Neural cell (in vitro differentiated cells): ENCODE results near the gene ZDHHC8. TPM values are rescaled to one million over a fixed set of nuclear protein-coding genes. Genes with fewer than 3 reads are reported as not detected.

Experiments used
- H2AFZ ChIP-seq: fragments of 200-600, 300-800 bp; sonication (generic), shearing (Covaris generic); 2 replicates; pipeline ENCODE4 v1.6.0; 2014; ENCODE audit warnings: low read depth, mild to moderate bottlenecking, antibody characterized with exemption, low read length, moderate library complexity
- H3F3A ChIP-seq: fragments of 200-600 bp; shearing (Covaris generic); 2 replicates; pipeline ENCODE4 v1.6.1; 2016; ENCODE audit warnings: mild to moderate bottlenecking, moderate library complexity, mixed read lengths, antibody characterized with exemption, low read length; ENCODE audit not compliant: insufficient read depth, poor library complexity, severe bottlenecking
- H3K27ac ChIP-seq: fragments of 200-600, 300-800 bp; sonication (generic), shearing (Covaris generic); 2 replicates; pipeline ENCODE4 v1.5.1; 2014; ENCODE audit warnings: mild to moderate bottlenecking, low read length, moderate library complexity
- H3K27me3 ChIP-seq: fragments of 300-800, 200-600 bp; sonication (generic), shearing (Covaris generic); 2 replicates; pipeline ENCODE4 v1.6.0; 2014; ENCODE audit warnings: mild to moderate bottlenecking, low read depth, low read length, moderate library complexity; ENCODE audit not compliant: insufficient read depth
- H3K36me3 ChIP-seq: fragments of 300-800, 200-600 bp; sonication (generic), shearing (Covaris generic); 2 replicates; pipeline ENCODE4 v1.5.1; 2014; ENCODE audit warnings: mild to moderate bottlenecking, antibody characterized with exemption, low read length, moderate library complexity; ENCODE audit not compliant: insufficient read depth
- H3K4me2 ChIP-seq: fragments of 300-800, 200-600 bp; sonication (generic), shearing (Covaris generic); 2 replicates; pipeline ENCODE4 v1.6.0; 2014; ENCODE audit warnings: mild to moderate bottlenecking, low read length
- H3K4me3 ChIP-seq: fragments of 300-800, 200-600 bp; sonication (generic), shearing (Covaris generic); 2 replicates; pipeline ENCODE4 v1.5.1; 2014; ENCODE audit warnings: mild to moderate bottlenecking, low read length, moderate library complexity
- H3K79me2 ChIP-seq: fragments of 200-600 bp; shearing (Covaris generic); replicated peaks from 2 replicates; pipeline ENCODE4 v1.6.0; 2014; ENCODE audit warnings: mild to moderate bottlenecking, low read length, moderate library complexity; ENCODE audit not compliant: insufficient read depth
- H3K9ac ChIP-seq: fragments of 300-800, 200-600 bp; sonication (generic), shearing (Covaris generic); 2 replicates; pipeline ENCODE4 v1.6.1; 2016; ENCODE audit warnings: mild to moderate bottlenecking, low read length, mixed read lengths
- H3K9me2 ChIP-seq: fragments of 200-600 bp; shearing (Covaris generic); 2 replicates; pipeline ENCODE4 v1.6.1; 2016; ENCODE audit warnings: mild to moderate bottlenecking, low read length, mixed read lengths; ENCODE audit not compliant: insufficient read depth
- H3K9me3 ChIP-seq: fragments of 200-600, 300-800 bp; sonication (generic), shearing (Covaris generic); 2 replicates; pipeline ENCODE4 v1.6.1; 2016; ENCODE audit warnings: mild to moderate bottlenecking, mixed run types, low read length, moderate library complexity, mixed read lengths
- H4K20me1 ChIP-seq: fragments of 200-600 bp; shearing (Covaris generic); 2 replicates; pipeline ENCODE4 v1.6.1; 2016; ENCODE audit warnings: mild to moderate bottlenecking, mixed run types; ENCODE audit not compliant: insufficient read depth
- EZH2 ChIP-seq: fragments of 200-600, 300-800 bp; shearing (Covaris generic), sonication (generic); IDR thresholded peaks from 2 replicates; pipeline ENCODE4 v1.6.1; 2014; ENCODE audit warnings: antibody characterized with exemption, low read length, borderline replicate concordance, mild to moderate bottlenecking; ENCODE audit not compliant: insufficient read depth, poor library complexity, severe bottlenecking
- MXI1 ChIP-seq: fragments of 450-650 bp; conservative IDR thresholded peaks from 2 replicates; pipeline ENCODE4 v1.6.1; 2014; ENCODE audit warnings: antibody characterized with exemption, mild to moderate bottlenecking; ENCODE audit not compliant: poor library complexity, severe bottlenecking
- POLR2AphosphoS5 ChIP-seq: IDR thresholded peaks from 2 replicates; pipeline ENCODE4 v1.6.1; 2012
- RAD21 ChIP-seq: fragments of 450-650 bp; conservative IDR thresholded peaks from 2 replicates; pipeline ENCODE4 v1.6.1; 2014; ENCODE audit warnings: antibody characterized with exemption, mild to moderate bottlenecking, moderate library complexity
- SMC3 ChIP-seq: fragments of 450-650 bp; conservative IDR thresholded peaks from 2 replicates; pipeline ENCODE4 v1.6.1; 2014; ENCODE audit warnings: antibody characterized with exemption, mild to moderate bottlenecking, moderate library complexity; ENCODE audit not compliant: poor library complexity
- TAF1 ChIP-seq: IDR thresholded peaks from 2 replicates; pipeline ENCODE4 v1.6.1; 2012; ENCODE audit warnings: low read depth
- polyA plus RNA-seq: library from polyadenylated mRNA; depleted of rRNA; stranded (reverse); fragments of >200 nt; gene quantifications from 2 replicates; pipeline ENCODE4 v1.2.3, GENCODE V29; 2014
- TF ChIP-seq, protein P1 (sequence below): fragments of 450-650 bp; IDR thresholded peaks from 2 replicates; pipeline ENCODE4 v1.5.1; 2014; ENCODE audit warnings: antibody characterized with exemption, mild to moderate bottlenecking, moderate library complexity; ENCODE audit not compliant: poor library complexity, severe bottlenecking

Gene ZDHHC8
- polyA plus RNA-seq, 1 donor from 2014 or later, result 4.5 TPM

DNA sequence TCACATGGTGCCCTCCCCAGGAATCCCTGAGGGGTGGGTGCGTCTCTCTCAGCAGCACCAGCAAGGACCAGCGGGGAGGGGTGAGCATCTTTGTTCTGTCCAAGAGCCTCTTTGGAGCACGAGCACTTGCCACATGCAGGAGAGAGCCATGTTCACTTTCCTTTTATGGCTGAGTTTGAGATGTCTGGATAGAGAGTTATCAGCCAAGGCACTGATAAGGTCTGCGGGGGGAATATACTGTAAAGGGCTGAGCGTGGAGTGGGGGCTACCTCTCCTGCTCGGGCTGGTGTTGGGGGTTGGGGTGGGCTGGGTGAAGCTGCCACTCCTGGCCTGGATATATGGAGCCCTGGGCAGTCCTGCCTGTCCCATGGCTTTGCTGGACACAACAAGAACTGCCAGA, 54.1 kb downstream of the ZDHHC8 start:
- Histone ChIP-seq H3K9me2 (no peaks in the 10 kb centered on the region), H3K27ac (no peak overlapping the region), H3K4me2 (no peak overlapping the region), H3K79me2 (no peaks in the 10 kb centered on the region), H3F3A (no peaks in the 10 kb centered on the region), H3K9ac (no peak overlapping the region), H3K36me3 (no peaks in the 10 kb centered on the region), H4K20me1 (no peaks in the 10 kb centered on the region), H3K4me3 (no peak overlapping the region), H3K9me3 (no peaks in the 10 kb centered on the region), H2AFZ (no peak overlapping the region), H3K27me3 (no peaks in the 10 kb centered on the region)
- TF ChIP-seq EZH2 (no peak), POLR2AphosphoS5 (no peak), SMC3 (no peak), RAD21 (no peak), TAF1 (no peak)
- TF ChIP-seq, protein P1, sequence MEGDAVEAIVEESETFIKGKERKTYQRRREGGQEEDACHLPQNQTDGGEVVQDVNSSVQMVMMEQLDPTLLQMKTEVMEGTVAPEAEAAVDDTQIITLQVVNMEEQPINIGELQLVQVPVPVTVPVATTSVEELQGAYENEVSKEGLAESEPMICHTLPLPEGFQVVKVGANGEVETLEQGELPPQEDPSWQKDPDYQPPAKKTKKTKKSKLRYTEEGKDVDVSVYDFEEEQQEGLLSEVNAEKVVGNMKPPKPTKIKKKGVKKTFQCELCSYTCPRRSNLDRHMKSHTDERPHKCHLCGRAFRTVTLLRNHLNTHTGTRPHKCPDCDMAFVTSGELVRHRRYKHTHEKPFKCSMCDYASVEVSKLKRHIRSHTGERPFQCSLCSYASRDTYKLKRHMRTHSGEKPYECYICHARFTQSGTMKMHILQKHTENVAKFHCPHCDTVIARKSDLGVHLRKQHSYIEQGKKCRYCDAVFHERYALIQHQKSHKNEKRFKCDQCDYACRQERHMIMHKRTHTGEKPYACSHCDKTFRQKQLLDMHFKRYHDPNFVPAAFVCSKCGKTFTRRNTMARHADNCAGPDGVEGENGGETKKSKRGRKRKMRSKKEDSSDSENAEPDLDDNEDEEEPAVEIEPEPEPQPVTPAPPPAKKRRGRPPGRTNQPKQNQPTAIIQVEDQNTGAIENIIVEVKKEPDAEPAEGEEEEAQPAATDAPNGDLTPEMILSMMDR, result no peak

DNA sequence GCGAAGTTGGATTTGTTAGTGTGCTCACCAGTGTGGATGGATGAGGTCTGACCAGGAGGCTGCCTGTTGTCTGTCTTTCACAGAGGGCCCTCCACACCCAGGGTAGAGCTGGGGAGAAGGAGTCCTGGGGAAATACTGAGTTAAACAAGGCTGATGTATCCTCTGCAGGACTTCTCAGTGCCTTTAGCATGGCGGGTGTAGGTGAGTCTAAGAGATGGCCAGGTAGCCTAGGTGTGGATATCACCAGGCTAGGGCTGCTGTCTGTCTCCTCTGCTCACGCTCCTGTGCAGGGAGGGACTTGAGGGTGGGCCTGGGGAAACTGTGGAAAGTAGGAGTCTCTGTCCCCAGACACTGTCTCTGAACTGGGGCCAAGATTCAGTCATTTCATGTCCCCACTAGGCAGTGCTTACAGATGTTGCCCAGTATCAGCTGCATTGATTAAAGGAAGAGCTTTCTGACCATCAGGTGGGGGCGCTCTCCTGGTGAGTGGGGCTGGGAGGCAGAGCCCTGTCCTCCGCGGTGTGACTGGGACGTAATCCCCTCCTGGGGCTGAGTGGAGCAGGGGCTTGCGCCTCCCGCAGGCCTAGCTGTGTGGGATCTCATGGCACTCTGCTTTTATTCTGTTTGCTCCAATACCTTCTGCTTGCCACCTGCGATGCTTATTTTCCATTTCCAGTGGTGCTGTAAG, 54.7 kb downstream of the ZDHHC8 start:
- Histone ChIP-seq H3K79me2 (no peaks in the 10 kb centered on the region), H3K9me2 (no peaks in the 10 kb centered on the region), H3K4me3 (no peak overlapping the region), H3K9ac (no peak overlapping the region), H2AFZ (no peak overlapping the region), H3K4me2 (no peak overlapping the region), H3F3A (no peaks in the 10 kb centered on the region), H3K27ac (no peak overlapping the region), H3K27me3 (no peaks in the 10 kb centered on the region), H3K9me3 (no peaks in the 10 kb centered on the region), H3K36me3 (no peaks in the 10 kb centered on the region), H4K20me1 (no peaks in the 10 kb centered on the region)
- TF ChIP-seq, protein P1, result peak; percentile 39
- TF ChIP-seq MXI1, result no peak

DNA sequence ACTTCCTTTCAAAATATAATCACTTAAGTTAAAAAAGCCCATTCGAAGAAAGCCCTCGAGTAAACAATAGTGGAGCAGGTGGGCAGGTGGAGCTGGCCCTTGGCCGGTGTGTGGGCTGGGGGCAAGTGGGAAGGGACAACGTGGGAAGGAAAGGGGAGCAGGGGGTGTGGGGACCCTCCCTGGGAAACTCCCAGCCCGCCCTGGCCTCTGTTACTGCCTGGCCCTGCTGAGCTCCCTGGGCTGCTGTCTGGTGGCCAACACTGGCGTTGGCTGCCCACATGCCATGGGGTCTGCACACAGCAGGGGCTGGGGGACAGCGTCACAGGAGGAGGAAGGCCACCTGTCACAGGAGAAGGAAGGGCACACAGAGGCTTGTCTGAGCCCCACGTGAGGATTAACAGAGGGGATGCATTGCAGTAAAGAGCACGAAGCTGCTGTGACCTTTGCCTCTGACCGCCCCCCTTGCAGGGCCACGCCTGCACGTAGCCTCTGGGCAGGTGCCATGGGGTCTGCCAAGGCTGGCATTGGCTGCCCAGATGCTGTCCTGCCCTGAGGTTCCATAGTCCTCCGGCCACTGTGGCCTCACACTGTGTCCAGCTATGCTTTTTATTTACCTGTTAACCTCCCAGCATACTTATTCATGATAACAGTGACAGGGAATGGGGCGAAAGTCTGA, 55.4 kb downstream of the ZDHHC8 start:
- no peaks in the 10 kb centered on the region for H3K36me3 ChIP-seq
- no peak overlapping the region for H3K27ac ChIP-seq
- no peaks in the 10 kb centered on the region for H3K79me2 ChIP-seq
- no peaks in the 10 kb centered on the region for H4K20me1 ChIP-seq
- H3K4me2 ChIP-seq, result no peak overlapping the region
- H3K9me2 ChIP-seq, result no peaks in the 10 kb centered on the region
- no peak overlapping the region for H2AFZ ChIP-seq
- no peaks in the 10 kb centered on the region for H3F3A ChIP-seq
- H3K9ac ChIP-seq, result no peak overlapping the region
- TF ChIP-seq POLR2AphosphoS5 (no peak), MXI1 (no peak), EZH2 (no peak), TAF1 (no peak)
- H3K9me3 ChIP-seq, result no peaks in the 10 kb centered on the region
- no peak overlapping the region for H3K4me3 ChIP-seq
- no peaks in the 10 kb centered on the region for H3K27me3 ChIP-seq
